A204.1 (cell line): ENCODE results near the gene OLFM3.

ENCODE experiments used
- FAIRE-seq: peaks from 2 replicates; lab custom pipeline; 2012; peaks lifted over from hg19 to GRCh38; lab: Jason Lieb, UNC

The OLFM3 gene

GRCh38 chr1:101996825-101997465 lies at the start of gene OLFM3:
OLFM3 (minus strand) TSS chr1:101996926.
- no peak for FAIRE-seq

- FAIRE-seq = no peak
These were observed 49.0 kb upstream of the OLFM3 start for GRCh38 chr1:102045752-102046151.

- no peak for FAIRE-seq
These were observed 35.8 kb upstream of the OLFM3 start for GRCh38 chr1:102032534-102032933.

- peak; percentile 56 for FAIRE-seq
These were observed 22.8 kb upstream of the OLFM3 start for GRCh38 chr1:102019530-102019929.

- no peak for FAIRE-seq
These were observed 19.0 kb upstream of the OLFM3 start for GRCh38 chr1:102015728-102016127.

- FAIRE-seq = no peak
These were observed 5.3 kb upstream of the OLFM3 start for GRCh38 chr1:102002057-102002456.

GRCh38 chr1:101995984-101996745 lies 561 bp downstream of the OLFM3 start:
- FAIRE-seq = no peak

- peak; percentile 48 for FAIRE-seq
These were observed 3.0 kb downstream of the OLFM3 start for GRCh38 chr1:101993710-101994109.

GRCh38 chr1:101992821-101993575 lies 3.7 kb downstream of the OLFM3 start:
- no peak for FAIRE-seq

GRCh38 chr1:101980974-101981373 lies 15.8 kb downstream of the OLFM3 start:
- FAIRE-seq = no peak

GRCh38 chr1:101977266-101977665 lies 19.5 kb downstream of the OLFM3 start:
- no peak for FAIRE-seq

- FAIRE-seq = no peak
These were observed 20.6 kb downstream of the OLFM3 start for GRCh38 chr1:101976161-101976560.

GRCh38 chr1:101975371-101975770 lies 21.4 kb downstream of the OLFM3 start:
- FAIRE-seq = no peak

GRCh38 chr1:101974599-101975274 lies 22.0 kb downstream of the OLFM3 start:
- no peak for FAIRE-seq

- no peak for FAIRE-seq
These were observed 25.4 kb downstream of the OLFM3 start for GRCh38 chr1:101971304-101971703.

- FAIRE-seq = no peak
These were observed 28.9 kb downstream of the OLFM3 start for GRCh38 chr1:101967871-101968270.

- no peak for FAIRE-seq
These were observed 31.4 kb downstream of the OLFM3 start for GRCh38 chr1:101965341-101965740.

GRCh38 chr1:101964708-101965107 lies 32.0 kb downstream of the OLFM3 start:
- FAIRE-seq = no peak

GRCh38 chr1:101960142-101960541 lies 36.6 kb downstream of the OLFM3 start:
- no peak for FAIRE-seq

- FAIRE-seq = no peak
These were observed 37.3 kb downstream of the OLFM3 start for GRCh38 chr1:101959456-101959855.

GRCh38 chr1:101957771-101958170 lies 39.0 kb downstream of the OLFM3 start:
- no peak for FAIRE-seq

GRCh38 chr1:101953623-101954022 lies 43.1 kb downstream of the OLFM3 start:
- no peak for FAIRE-seq

GRCh38 chr1:101945884-101946283 lies 50.8 kb downstream of the OLFM3 start:
- no peak for FAIRE-seq
